CD4-positive, alpha-beta T cell treated with Interleukin-17A for 1 hour (primary cell): ENCODE data around the gene DGCR6L.
"Not testable (repeated sequence)": the region's sequence is repeated elsewhere in the genome, so short reads cannot be mapped to it uniquely, and the experiment has no call there.

Source experiments
- DNase-seq: peaks from one replicate; pipeline ENCODE4 v3.0.0-alpha.2; 2020

DGCR6L gene

DNA sequence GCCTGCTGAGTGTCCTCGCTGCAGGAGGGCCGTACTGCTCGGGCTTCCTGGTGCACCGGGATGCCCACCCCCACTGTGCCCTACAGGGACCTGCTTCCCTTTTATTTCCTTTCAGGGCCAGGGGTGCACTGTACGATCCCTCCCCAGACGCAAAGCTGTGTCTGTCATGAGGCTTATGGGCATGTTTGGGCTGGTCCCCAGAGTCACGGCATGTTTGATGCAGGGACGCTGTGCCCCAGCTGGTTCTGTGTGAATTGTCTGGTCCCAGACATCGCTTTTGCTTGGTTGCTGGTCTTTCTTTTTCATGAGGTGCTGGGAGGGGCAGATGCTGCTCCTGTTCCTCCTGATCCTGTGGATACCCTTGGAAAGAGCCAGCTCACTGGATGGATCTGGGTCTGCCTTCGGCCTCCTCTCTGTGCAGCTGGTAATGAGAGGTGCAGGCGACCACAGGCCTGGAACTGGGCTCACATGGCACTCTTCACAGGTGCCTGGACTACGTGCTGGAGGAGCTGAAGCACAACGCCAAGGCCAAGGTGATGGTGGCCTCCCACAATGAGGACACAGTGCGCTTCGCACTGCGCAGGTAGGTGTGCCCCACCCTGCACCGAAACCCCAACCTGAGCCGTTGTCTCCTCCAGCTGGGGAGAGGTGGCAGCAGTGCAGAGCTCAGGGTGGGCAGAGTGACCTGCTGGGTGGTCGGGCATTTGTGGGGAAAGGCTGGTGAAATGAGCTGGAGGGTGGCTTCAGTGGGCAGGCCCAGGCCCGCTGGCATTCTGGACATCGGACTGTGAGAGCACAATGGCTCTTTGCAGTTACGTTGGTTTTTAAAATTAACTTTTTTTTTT lies 10.8 kb downstream of the DGCR6L start:
- not testable (repeated sequence) for DNase-seq

DNA sequence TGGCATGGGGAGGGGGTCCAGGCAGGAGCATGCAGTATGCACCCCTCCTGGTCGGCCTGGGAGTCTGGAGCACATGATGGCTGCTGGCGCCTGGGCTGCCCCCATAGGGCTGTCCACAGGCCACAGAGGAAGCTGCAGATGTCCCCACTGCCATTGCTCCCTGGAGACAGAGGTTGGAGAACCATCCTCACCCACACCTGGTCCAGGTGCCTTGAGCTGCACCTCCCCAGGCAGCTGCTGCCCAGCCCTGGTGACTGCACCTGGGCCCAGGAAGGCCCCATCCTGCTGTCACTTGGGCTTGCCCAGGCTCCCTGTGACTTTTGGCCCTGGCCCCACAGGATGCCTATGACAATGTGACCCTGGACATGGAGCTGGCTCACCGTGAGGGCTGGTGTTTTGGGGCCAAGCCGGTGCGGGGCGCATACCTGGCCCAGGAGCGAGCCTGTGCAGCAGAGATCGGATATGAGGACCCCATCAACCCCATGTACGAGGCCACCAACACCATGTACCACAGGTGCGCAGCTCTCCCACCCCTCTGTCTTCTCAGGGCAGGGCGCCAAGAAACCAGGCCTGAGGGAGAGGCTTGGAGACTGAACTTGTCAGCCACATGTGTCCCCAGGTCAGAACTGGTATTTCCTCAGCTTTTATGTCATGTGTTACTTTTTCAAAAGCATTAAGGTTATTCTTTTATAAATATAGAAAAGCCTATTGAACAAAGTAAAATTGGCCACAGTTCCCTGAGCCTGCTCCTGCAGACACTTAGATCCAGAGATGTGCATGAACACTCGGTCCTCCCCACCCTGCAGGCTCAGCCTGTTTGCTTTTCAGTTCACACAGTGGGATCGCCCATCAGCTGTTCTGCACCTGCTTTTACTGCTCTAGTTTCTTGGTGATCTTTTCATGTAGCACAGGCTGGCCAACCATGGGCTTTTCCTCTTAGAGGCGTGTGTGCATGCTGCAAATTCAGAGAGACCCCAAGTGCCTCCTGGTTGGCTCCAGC lies 12.1 kb downstream of the DGCR6L start:
- not testable (repeated sequence) for DNase-seq

DNA sequence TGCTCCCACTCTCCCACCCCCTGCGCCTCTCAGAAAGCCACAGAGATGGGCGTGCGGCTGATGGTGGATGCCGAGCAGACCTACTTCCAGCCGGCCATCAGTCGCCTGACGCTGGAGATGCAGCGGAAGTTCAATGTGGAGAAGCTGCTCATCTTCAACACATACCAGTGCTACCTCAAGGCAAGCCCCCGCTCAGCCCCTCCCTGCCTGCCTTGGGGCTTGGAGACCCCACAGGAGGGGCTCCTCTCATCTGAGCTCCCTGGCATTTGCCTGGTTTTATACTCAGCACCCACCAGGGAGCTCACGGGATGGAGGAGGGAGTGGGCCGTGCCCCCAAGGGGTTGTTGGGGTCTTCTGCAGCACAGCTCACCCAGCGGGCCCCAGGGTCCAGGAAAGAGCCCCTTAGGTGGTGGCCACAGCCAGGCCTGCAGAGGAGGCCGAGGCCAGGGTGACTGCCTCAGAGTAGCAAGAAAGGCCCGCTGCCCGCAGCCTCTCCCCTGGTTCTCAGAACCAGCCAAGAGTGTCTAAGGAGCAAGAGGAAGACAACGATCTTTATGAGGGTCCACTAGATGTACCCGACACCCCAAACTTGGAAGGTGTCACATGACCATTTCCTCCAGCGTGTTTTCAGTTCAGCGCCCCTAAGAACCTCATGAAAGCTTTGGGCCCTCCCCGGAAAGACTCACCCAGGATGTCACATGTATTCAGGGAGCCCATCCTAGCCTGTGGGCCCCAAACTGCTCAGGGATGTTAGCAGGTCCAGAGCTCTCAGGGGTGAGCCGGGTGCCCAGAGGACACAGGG lies 13.0 kb downstream of the DGCR6L start:
- DNase-seq = not testable (repeated sequence)

GRCh38 chr22:20305894-20306645 lies 13.8 kb downstream of the DGCR6L start:
- DNase-seq = no peak

DNA sequence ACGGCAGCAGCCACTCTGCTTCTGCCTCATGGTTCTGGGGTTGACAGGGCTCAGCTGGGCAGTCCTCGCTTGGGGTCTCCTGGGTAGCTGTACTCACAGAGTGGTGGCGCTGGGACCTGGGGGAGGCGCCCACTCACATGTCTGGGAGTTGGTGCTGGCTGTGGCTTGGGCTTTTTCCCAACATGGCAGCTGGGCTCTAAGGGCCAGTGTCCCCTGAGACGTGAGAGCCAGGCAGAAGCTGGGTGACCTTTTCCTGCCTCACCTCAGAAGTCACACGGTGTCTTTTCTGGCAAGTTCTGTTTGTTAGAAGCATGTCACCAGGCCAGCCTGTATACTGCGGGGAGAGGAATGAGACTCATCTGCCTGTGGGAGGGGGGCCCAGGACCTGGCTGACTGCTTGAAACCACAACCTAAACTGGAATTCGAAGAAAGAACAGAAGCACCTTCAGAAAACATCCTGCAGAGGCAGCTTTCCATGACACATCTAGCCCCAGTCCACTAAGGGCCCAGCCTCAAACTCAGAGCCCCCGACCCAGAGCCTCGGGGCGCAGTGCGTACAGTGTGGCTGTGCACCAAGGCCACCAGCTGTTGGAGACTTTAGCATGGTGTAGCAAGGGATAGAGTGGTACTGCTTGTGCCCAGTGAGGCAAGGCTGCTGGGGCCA lies 14.5 kb downstream of the DGCR6L start:
- DNase-seq = not testable (repeated sequence)

DNA sequence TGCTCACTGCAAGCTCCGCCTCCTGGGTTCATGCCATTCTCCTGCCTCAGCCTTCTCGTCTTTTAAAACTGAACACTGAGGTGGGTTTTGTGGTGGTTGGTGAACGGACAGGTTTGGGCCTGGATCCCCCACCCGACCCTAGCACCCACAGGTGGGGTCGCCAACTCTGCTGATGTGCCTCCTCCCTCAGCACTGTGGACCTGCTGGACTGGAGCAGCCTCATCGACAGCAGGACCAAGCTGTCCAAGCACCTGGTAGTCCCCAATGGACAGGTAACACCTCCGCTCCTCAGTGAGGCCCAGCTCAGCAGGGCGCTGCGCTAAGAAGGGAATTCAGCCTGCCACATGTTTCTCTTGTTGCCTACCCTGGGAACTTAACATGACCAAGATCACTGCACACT lies 15.2 kb downstream of the DGCR6L start:
- DNase-seq = no peak

GRCh38 chr22:20303229-20303534 lies 16.7 kb downstream of the DGCR6L start:
- DNase-seq = not testable (repeated sequence)

DNA sequence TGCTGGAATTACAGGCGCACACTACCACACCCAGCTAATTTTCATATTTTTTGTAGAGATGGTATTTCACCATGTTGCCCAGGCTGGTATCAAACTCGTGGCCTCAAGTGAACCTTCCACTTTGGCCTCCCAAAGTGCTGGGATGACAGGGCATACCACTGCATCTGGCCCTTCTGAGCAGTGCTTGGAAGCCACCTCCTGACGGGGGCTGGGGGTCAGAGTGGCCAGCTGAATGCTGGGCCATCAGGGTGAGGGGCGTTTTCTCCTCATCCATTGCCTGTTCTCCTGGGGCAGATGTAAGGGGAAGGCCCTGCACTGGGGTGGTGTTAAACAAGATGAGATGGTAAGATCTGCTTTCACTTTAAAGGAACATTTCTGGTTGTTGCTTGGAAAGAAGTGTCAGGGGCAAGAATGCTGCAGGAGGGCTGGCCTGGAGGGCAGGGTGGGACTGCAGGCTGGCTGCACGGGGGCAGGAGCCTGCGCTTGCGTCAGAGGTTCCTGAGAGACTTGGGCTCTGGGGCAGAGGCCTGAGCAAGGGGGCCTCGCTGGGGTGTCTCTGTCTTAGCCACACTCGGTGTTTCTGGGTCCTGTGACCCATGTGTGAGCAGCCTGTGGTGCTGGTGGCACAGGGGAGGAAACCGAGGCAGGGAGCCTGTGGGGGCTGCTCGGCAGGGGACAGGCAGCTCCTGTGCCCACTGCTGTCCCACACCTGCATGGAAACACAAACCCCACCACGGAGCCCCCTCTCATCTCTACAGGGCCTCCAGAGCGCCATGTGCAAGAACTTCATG lies 17.2 kb downstream of the DGCR6L start:
- DNase-seq = no peak

DNA sequence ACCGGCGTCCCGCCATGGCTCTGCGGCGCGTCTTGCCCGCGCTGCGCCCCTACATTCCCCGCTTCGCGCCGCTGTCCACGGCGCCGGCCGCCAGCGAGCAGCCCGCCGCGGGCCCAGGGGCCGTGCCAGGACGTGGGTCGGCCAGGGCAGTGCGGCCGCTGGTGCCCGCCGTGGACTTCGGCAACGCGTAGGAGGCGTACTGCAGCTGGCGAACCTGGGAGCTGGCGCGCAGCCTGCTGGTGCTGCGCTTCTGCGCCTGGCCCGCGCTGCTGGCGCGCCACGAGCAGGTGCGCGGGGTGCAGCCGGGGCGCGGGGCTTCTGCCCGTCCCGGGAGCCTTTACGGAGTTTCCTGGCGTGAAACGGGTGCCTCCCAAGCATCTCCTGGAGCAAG lies 20.1 kb downstream of the DGCR6L start:
- no peak for DNase-seq

DNA sequence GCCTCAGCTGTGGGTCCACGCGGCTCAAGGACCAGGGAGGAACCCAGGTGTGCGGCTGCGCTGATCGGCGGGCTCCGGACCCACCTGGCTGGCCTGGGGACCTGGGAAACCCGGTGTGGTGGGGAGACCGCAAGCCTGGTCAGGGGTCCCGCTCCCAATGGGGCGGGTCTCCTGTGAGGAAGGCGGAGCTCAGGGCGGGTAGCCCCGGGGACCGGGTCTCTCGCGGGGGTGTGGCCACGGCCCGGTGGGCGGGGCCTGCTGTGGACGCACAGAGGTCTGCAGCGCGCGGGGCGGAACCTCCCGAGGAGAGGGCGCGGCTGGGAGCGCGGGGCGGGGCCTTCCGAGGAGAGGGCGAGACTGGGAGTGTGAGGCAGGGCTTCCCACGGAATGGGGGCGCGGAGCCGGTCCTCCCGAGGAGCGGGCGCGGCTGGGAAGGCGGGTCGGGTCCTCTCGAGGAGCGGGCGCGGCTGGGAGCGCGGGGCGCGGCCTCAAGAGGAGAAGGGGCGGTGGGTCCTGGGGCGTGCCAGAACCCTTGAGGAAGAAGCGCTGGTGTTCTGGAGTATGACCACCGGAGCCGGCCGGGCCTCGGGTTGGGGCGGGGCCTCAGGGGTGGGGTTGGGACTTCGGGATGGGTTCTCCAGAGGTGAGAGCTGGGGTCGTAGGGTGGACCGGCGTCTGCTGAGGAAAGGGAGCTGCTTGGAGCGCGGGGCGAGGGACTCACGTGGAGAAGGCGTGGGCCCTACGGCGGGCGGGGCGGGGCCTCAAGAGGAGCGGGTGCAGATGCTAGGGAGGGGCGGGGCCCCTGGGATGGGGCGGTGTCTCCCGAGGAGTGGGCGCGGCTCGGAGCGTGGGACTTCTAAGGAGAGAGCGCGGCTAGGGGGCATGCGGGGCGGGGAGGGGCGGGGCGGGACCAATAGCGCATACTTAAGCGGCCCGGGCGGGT lies 20.8 kb downstream of the DGCR6L start:
- peak; percentile 96 for DNase-seq

GRCh38 chr22:20298110-20298802 lies 21.6 kb downstream of the DGCR6L start:
- no peak for DNase-seq

DNA sequence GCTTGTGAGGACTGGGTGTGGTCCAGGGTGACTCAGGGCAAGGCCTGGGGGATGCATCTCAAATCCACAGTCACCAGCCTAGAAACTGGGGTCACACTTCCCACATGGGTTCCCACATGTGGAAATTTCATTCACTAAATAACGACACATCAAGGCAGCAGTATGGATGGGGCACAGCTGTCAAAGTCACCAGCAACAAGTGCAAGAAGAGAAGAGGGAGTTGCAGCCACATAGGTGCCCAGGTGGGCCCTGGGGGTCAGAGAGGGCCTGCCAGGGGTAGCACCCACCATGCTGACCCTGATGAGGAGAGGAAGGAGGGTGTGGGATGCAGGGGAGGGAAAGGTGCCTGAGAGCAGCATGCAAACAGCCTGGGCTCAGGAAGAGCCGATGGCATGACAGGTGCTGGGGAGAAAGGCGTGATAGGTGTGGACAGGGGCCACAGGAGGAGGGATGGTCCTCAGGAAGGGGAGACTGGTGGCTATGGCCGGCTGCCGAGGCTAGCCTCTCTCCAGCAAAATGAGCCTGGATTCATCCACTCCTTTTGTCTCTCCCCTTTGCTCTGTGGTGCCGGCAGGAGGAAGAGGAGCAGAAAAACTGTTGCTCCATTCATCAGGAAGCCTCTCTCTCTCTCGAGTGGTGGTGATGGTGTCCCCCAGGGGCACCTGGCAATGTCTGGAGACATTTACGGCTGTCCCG lies 22.3 kb downstream of the DGCR6L start:
- no peak for DNase-seq

DNA sequence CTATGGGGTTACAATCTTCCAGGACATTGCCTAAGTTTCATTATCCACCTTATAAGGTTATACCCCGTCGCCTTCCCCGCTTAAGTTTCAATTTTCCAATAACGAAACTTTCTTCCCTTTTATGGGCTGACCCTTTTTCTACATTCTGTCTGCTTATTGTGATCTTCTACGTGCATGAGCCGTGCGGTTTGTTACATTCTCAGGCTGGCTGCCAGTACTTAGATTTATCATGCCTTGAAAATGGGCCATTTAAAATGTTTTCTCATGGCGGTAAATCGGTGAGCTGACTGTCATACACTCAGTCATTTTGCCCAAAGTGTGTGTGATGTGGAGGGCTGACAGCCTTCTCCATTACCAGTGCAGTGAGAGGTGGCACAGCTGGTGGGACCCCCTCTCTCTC lies 23.3 kb downstream of the DGCR6L start:
- DNase-seq = no peak

- DNase-seq = no peak
Observed at GRCh38 chr22:20295262-20296064, 24.4 kb downstream of the DGCR6L start.

DNA sequence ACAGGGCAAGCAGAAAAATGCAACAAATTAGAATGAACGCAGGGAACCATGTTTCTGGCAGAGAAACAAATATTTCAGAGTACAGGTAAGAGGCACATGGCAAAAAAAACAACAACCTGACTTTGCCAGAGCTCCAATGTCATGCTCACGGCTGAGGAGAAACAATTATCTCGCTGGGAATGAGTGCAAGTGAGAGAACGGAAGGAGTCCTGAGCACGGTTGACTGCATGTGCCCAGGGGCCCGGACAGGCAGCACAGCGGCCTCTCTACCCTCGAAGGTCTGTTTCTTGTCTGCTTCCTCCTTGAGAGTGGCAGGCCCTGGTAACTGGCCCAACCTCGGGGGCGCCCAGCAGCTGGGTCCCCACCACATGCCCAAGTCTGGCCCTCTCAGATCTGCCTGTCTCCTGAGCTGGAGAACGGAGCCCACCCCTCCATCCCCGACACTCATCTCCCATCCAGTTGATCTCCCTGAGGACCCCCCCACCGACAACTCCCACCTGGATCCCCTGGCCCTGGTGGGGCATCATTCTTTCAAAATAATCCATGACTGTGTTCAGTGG lies 27.1 kb downstream of the DGCR6L start:
- DNase-seq = no peak

GRCh38 chr22:20292108-20292507 lies 27.8 kb downstream of the DGCR6L start:
- DNase-seq = no peak

DNA sequence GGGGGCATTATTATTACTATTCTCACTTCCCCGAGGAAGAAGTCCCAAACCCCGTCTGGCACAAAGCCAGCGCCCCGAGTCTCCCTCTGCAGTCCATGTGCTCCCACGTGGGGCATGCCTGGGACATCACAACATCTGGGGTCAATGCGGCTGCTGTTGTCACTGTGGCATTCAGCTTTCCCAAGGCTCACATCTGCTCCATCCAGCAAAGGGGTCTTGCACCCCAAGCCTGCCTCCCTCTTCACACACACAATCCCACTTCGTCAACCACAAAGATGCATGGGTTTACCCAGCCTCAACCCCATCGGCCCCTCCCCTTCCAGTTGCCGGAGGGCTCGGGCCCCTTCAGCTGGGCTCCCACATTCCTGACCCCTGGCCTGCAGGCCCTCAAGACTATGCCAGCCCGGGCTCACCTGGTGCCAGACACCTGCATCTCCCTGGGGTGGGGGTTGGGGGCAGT lies 28.2 kb downstream of the DGCR6L start:
- DNase-seq = no peak
